HG02588 (cell line): Measurements from ENCODE around the gene ITPR2.
A peak's percentile ranks its signal among the peaks of the same experiment; 100 is the strongest.
"Not testable (repeated sequence)": the region's sequence is repeated elsewhere in the genome, so short reads cannot be mapped to it uniquely, and the experiment has no call there.

ENCODE experiments used
- ATAC-seq: cut with Tn5 transposase; IDR thresholded peaks from one replicate; pipeline ENCODE4 v1.9.1; 2021; ENCODE audit warnings: mild to moderate bottlenecking, moderate library complexity; ENCODE audit not compliant: unreplicated experiment

The ITPR2 gene

DNA sequence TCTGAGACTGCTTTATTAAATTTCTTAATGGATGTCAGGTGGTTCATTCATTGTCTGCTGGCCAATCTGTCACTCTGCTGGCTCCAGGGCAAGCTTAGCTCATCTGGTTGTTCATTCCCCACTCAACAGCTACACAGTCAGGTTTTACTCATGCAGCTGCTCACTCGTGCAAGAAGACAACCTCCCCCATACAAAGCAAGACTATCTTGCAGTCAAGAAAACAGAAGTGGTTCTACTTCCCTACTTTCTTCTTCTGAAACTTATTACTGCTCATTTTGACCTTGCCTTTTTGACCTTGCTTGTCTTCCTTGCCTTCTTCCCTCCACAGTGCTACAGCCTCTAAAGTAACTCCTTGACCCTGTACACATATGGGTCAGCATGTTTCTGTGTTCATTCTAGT lies 359.7 kb downstream of the ITPR2 start:
- ATAC-seq: peak; percentile 89

DNA sequence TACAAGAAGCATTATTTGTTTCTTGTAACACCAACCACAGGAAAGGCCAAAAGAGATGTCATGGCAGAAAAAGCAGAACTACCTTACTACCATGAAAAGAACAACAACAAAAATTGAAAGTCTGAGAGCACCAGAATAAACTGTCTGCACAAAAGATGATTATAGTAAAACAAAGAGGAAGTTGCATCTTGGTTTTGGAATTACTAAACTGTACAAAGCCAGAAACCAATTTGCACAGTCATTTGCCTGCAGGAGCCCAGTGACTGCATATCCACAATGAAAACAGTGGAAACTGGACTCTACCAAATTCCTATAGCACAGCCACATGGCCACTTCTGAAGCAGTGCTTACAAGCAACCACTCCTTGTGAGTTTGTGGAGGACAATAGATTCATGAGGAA lies 361.4 kb downstream of the ITPR2 start:
- peak; percentile 73 for ATAC-seq

DNA sequence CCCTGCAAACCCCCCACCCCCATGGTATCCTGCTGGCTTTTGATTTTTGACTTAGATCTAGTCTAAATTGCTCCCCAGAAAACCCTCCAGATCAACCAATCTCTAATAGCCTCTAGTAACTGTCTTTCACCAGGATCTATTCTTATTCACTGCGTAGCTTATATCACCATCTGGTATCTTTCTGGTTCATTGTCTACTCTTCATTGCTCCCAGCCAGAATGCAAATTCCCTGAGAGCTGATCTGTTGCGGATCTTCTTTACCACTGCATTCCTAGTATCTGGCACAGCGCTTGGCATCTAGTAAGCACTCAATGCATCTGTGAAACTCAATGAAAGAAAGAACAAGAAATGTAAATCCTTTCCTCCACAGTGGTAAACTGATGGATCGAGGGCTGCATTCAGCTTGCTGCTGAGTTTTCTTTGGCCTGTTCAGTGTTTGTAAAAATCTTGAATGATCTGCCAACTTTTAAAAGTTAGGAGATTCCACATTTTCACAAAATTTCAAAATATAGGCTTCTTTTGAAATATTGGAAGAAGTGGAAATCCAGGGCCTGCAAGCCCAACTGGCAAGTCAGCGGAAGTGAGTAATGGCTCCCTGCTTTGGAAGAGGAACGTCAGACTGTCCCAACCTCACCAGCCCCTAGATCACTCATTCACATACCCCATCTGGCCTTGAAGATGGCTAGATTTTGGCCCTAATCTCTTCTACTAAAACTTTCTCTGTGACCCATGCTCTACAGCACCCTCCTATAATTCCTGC lies 363.4 kb downstream of the ITPR2 start:
- no peak for ATAC-seq

DNA sequence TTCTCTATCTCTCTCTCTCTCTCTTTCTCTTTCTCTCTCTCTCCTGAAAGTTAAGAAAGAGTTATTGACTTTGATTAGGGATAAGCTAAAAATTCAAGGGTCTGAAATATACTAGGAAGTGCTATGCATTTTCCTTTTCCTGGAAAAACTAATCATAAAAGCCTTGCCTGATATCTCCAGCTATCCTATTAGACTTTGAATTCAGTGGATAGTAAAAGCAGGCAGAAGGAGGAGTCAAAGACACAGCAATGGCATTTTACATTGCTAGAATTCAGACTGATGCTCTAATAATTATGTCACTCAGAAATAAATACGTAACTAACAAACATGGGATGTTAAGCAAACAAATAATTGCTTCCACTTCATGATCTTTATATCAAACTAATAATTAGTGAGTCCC lies 365.6 kb downstream of the ITPR2 start:
- ATAC-seq: no peak

DNA sequence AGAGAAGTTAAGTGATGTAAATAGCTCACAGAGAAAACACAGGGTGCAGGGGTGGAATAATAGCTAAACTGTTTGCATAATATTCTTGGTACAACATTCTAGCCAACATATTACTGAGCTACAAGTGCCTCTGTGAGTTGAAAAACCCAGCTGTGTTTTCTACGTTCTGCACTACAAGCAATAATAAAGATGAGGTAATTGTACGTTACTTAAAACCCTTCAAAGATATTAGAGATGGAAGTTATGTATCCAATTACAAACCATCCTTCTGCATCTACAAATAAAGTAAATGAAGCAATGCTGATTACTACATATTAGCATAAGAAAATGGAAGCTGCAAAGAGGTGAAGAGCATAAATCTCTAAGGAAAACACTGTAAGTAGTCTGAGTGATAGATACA lies 366.3 kb downstream of the ITPR2 start:
- no peak for ATAC-seq

DNA sequence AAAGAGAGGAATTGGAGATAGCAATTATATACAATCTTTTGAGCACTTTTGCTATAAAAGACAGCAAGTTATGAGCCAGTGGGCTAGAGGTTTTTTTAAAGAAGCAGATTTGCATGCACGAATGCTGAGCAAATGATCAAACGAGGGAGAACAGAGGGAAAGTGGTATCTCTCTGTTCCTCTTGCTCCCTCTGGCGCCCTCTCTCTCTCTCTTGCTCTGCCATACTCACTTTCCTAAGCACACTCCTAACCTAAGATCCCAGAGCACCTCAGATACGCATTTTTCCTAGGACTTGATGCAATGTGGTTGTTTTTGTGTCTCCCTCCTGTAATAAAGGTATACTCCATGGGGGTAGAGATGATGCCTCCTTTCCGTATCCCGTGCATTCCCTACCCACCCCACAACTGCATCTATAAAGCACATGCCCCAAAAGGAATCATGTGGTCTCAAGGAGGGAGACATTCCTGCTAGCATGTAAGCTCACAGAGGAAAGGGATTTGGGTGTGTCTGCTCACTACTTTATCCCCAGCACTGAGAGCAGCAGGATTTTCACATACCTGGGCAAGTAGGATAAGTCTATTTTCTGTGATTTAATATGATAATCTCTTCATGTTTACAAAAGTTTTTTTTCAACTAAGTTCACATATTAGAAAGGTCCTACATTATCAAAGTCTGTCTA lies 367.4 kb downstream of the ITPR2 start:
- no peak for ATAC-seq

DNA sequence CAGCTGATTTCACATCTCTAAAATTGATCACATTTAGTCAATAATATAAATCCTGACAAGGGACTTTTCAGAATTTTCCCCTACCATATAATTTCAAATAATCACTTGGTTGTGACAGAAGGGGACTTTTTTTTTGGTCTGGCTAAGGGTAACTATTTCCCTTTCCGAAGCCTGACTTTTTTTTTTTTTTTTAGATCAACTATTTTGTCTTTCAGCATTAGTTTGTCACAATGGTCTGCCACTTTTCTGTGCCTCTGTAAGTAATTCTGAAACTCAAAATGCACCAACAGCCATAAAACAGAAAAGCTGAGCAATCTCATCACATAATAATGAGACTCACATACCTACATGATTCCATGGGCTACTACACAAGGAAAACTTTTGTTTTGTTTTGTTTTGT lies 371.2 kb downstream of the ITPR2 start:
- ATAC-seq: no peak

DNA sequence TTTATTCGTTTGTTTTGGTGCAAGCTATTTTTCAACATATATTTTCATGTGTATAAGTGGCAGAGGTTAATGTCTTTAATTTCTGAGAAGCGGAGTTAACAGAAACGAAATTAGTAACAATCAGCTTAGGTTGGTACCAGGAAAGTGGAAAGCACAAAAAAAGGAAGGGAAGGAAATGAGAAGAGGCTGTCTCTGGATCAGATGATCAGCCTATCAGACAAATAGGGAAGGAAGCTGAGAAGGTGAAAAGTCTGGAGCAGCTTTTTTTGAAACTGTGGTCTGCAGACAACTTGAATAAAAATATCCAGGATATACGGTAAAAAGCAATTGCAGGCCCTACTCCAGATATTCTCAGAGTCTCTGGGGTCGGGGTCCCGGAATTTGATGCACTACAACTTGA lies 372.6 kb downstream of the ITPR2 start:
- ATAC-seq: no peak

DNA sequence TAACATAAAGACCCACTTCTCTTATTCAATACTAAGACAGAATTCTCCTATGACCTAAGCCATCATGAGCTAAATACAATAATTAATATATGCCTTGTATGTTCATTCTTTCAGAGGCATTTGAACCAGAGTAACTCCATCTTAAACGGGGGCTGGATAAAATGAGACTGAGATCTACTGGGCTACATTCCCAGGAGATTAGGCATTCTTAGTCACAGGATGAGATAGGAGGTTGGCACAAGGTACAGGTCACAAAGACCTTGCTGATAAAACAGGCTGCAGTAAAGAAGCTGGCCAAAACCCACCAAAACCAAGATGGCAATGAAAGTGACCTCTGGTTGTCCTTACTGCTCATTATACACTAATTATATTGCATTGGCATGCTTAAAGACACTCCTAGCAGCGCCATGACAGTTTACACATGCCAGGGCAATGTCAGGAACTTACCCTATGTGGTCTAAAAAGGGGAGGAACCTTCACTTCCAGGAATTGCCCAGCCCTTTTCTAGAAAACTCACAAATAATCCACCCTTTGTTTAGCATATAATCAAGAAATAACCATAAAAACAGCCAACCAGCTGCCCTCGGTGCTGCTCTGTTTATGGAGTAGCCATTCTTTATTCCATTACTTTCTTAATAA lies 376.9 kb downstream of the ITPR2 start:
- ATAC-seq: no peak

DNA sequence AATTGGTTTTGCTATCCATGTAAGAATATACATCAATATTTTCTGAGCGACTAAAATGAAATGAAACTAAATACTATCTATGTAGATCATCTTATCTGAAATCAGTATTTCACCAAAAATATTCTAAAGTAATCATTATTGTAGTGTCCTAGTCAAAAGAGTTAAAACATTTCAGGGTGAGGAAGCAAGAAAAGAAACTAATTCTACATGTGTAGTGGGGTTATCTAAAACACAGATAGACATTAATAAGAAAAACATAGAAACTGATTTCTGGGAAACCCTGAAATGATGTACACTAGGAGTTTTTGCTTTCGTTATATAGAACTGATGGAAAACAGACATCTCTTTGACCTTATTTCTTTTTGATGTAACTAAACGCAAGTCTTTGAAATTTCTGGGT lies 379.7 kb downstream of the ITPR2 start:
- ATAC-seq: no peak

DNA sequence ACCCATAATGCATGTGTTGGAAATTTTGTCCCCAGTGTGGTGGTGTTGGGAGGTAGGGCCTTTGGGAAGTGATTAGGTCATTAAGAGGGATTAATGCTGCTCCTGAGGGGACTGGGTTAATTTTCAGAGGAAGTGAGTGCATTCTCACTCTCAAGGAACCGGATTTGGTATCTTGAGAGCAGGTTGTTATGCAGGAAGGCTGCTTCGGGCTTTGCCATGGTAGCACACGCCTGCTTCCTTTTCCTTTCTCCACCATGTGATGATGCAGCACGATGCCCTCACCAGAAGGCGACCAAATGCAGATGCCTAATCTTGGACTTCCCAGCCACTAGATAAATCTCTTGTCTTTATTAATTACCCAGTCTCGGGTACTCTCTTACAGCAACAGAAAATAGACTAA lies 380.5 kb downstream of the ITPR2 start:
- no peak for ATAC-seq

DNA sequence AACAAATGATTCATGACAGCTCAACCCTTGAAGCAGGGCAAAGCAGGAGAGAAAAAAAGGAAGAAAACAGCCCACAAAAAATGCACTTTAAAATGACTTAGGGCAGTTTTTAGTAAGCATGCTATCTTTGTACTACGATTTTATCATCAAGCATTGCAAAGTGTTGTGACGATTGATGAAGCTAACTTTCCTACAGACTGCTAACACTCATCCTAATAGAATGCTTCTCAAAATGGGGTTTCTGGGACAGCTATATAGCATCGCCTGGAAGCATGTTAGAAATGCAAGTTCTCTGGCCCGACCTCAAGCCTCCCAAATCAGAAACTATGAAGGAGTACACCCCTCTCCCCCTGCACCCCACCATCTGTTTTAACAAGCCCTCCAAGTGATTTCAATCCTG lies 381.2 kb downstream of the ITPR2 start:
- no peak for ATAC-seq

DNA sequence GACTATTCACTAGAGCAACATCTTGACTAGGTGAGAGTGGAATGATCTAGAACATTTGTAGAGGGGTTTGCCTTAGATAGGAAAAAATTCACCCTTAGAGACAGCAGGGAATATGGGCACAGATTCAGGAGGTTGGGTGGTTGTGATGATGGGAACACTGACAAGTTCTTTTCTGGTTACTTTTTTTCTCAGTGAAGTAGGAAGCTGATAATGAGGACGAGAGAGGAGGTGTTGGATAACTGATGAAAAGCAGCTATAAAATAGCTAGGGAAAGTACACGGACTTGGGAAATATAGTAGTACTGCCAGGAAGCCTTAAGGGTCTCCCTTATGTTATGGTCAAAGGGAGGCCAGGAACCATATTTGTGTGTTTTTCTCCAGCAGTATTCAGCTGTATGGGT lies 387.1 kb downstream of the ITPR2 start:
- ATAC-seq: no peak

DNA sequence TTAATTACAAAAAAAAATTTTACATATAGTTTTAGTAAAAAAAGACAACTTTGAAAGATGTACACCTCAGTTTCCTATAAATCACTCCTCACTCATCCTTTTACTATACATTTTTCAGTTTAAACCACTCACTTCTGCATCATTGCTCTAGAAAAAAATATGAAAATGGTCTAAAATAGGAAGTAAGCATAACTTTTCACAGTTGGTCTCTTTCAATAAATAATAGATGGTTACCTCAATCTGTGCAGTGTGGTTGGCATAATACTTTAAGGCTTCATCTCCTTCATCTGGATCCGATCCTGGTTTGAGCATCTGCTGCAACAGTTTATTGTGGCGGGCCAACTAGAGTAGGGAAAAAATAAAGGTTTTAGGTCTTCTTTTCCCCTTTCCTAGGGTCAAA lies 389.7 kb downstream of the ITPR2 start:
- no peak for ATAC-seq

DNA sequence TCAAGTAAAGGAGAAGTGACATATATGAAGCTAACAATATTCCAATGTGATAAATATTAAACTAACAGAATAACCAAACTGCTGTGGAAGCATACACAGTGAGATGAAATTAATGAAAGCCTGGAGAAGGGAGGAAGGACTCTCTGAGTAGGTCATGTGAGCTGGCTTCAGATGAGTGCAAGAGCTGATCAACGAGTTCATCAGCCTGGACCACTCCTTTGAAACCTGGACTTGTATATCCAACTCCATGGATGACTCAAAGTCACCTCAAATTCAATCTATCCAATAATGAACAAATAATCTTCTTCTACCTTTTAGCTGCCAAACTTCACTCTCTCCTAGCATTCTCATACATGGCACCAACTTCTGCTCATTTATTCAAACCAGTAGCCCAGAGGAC lies 391.6 kb downstream of the ITPR2 start:
- ATAC-seq: no peak

DNA sequence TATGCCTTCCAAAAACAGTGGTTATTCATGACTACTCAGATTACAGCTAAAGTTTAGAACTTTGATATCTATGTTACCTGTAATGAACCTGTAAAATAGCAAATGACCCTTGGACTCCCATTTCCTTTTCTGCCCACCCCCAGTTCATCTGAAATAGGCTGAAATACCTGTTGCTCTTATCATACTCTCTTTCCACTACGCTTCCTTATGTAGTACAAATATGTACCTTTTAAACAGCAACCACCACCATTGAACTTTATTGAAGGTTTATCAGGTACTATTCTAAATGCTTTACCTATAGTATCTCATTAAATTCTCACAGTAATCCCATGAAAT lies 398.0 kb downstream of the ITPR2 start:
- ATAC-seq: no peak

DNA sequence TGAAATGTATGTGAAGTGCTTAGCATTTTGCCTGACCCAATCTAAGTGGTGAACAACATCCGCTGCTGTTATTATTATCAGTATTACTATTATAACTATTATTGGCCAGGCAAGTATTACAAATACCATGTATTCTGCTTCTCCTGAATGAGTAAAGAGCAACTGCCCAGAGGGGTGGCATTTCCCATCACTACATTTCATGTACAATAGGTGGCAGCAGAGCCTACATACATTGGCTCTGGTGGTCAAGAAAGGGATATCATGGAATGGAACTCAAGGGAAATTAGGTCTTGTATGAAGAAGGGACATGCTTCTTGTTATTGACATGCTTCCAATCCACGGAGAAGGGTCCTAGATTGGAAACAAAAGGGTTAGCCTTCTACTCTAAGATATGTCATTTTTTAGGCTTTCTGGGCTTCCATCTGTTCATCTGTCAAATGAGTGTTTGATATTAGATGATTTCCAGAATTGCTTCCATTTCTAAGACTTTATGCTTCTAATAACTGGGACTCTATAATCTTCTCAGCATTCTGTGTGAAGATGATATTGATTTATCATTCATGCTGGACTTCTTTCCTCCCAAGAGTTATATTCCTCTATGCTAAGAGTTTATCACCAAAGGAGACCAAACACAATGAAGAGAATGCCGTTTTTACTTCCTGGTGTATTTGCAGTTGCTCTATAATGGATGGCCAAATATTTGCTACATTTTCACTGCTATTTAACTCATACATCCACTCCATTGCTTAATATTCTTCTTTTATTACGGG lies 398.5 kb downstream of the ITPR2 start:
- ATAC-seq: peak; percentile 64

DNA sequence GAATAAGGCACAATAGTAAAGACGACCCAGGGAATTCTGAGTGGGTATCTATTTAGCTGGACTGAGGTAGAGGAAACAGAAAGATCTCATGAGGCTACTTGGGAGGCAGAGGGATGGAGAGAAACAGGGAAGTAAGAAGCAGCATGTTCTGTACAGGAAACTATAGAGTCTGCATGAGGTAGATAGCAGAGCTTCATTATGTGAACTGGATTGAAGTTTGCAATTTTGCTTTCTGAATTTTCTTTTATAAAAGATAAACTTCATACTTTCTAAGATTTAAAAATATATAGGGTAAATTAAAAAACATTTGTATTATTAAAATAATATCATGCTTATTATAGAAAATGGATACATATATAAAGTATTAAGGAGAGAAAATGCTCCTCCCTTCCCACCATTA lies 399.3 kb downstream of the ITPR2 start:
- ATAC-seq: not testable (repeated sequence)

DNA sequence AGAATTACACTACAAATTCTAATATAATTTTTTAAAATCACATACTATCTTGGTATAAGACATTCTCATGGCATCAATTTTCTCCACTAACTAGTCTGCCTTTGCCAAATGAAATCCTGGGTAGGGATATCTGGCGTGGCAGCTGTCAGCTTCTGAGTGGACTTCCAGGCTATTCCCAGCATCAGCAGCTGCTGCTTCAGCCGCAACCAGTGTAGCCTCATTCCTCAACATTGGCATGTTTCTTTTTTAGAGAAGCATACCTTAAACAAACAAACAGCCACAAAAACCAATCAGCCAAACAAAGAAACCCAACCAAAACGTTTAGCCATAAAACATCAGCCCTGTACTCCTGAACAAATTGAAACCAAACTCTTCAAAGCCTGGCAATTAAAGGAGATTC lies 401.8 kb downstream of the ITPR2 start:
- ATAC-seq: no peak

DNA sequence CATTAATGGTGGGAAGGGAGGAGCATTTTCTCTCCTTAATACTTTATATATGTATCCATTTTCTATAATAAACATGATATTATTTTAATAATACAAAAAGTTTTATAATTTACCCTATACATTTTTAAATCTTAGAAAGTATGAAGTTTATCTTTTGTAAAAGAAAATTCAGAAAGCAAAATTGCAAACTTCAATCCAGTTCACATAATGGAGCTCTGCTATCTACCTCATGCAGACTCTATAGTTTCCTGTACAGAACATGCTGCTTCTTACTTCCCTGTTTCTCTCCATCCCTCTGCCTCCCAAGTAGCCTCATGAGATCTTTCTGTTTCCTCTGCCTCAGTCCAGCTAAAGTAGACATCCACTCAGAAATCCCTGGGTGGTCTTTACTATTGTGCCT lies 402.4 kb downstream of the ITPR2 start:
- ATAC-seq: not testable (repeated sequence)

DNA sequence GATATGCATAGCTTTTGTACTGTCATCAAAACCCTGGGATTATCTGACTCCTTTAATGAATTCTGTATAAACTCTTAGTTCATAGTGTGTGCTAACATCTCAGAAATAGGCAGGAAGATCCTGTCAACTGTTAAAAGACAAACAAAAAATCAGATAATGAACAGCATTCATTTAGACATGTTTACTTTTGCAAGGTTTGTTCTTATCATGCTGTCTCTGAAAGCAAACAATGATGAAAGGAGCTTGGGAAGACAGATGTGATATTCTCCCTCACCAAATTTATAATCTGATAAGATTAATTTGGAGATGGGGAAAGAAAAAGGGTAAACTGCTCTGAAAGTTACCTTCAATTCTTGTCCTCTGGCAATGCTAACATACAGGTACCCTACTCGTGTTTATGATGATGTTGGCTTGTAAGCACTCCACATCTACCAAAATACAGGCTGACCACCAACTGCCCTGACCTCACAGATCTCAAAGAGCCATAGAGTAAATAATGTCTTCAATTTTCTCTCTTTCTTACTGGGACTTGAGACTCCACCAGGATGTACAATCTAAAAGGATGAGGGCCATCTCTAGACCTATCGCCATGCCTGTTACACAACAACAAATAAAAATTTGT lies 403.8 kb downstream of the ITPR2 start:
- ATAC-seq: no peak
